BE2C (cell line): ENCODE results near the gene KCNG2.

ENCODE experiments used
- DNase-seq: peaks from one replicate; pipeline ENCODE4 v3.0.0-alpha.2; 2020
- H3K27me3 ChIP-seq: fragments of 250-450 bp; sonication (Bioruptor Pico); 2 replicates; pipeline ENCODE4 v1.5.1; 2020; ENCODE audit warnings: mild to moderate bottlenecking
- H3K36me3 ChIP-seq: fragments of 250-450 bp; sonication (Bioruptor Pico); 2 replicates; pipeline ENCODE4 v1.5.1; 2020; ENCODE audit warnings: mild to moderate bottlenecking
- H3K4me1 ChIP-seq: fragments of 250-450 bp; sonication (Bioruptor Pico); 2 replicates; pipeline ENCODE4 v1.5.1; 2020
- H3K4me3 ChIP-seq: 2 replicates; pipeline ENCODE4 v1.5.1; 2011; ENCODE audit warnings: low read depth, low read length
- H3K9me3 ChIP-seq: fragments of 250-450 bp; sonication (Bioruptor Pico); 2 replicates; pipeline ENCODE4 v1.5.1; 2020
- TF ChIP-seq, protein P1 (sequence below): IDR thresholded peaks from 2 replicates; pipeline ENCODE4 v1.5.1; 2012; ENCODE audit warnings: mild to moderate bottlenecking, low read depth, low read length

KCNG2 gene

DNA sequence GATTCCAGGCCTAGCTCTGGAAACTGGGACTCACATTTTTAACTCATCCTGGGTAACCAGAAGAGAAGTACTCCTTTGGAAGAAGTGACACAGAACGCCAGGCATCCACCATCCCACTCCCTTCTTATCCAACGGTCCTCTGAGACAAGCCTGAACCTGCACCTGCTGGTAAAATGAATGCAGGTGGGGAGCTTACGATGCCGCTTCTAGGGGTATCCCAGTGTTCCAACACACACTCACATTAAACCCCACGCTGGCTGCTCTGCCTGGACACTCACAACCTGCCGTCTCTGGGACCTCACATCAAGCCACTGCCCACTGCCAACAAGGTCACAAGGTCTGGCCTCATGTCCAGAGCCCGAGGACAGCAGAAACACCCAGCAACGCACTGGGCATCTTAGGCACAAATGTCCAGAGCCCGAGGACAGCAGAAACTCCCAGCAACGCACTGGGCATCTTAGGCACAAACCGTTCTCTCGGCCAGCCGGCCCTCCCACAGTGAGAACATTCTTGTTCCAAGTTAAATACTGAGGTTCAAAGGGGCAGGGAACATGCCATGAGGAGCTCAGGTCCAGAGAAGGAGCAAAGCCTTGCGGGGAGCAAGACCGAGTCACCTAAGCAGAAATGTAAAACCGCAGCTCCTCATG, 143.9 kb downstream of the KCNG2 start:
- Histone ChIP-seq H3K9me3 (no peaks in the 10 kb centered on the region), H3K36me3 (no peaks in the 10 kb centered on the region), H3K4me1 (no peaks in the 10 kb centered on the region), H3K27me3 (no peaks in the 10 kb centered on the region), H3K4me3 (no peak overlapping the region)
- no peak for DNase-seq
- TF ChIP-seq, protein P1, sequence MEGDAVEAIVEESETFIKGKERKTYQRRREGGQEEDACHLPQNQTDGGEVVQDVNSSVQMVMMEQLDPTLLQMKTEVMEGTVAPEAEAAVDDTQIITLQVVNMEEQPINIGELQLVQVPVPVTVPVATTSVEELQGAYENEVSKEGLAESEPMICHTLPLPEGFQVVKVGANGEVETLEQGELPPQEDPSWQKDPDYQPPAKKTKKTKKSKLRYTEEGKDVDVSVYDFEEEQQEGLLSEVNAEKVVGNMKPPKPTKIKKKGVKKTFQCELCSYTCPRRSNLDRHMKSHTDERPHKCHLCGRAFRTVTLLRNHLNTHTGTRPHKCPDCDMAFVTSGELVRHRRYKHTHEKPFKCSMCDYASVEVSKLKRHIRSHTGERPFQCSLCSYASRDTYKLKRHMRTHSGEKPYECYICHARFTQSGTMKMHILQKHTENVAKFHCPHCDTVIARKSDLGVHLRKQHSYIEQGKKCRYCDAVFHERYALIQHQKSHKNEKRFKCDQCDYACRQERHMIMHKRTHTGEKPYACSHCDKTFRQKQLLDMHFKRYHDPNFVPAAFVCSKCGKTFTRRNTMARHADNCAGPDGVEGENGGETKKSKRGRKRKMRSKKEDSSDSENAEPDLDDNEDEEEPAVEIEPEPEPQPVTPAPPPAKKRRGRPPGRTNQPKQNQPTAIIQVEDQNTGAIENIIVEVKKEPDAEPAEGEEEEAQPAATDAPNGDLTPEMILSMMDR = no peak

- DNase-seq = no peak
- Histone ChIP-seq H3K36me3 (no peaks in the 10 kb centered on the region), H3K27me3 (no peaks in the 10 kb centered on the region), H3K4me1 (no peaks in the 10 kb centered on the region), H3K9me3 (no peaks in the 10 kb centered on the region), H3K4me3 (no peak overlapping the region)
- TF ChIP-seq, protein P1 = no peak
These were observed 144.5 kb downstream of the KCNG2 start for GRCh38 chr18:79942211-79942610.

GRCh38 chr18:79942786-79943607, 145.3 kb downstream of the KCNG2 start:
- H3K27me3 ChIP-seq = no peaks in the 10 kb centered on the region
- no peak for DNase-seq
- no peaks in the 10 kb centered on the region for H3K4me1 ChIP-seq
- H3K9me3 ChIP-seq = no peaks in the 10 kb centered on the region
- TF ChIP-seq, protein P1 = no peak
- no peaks in the 10 kb centered on the region for H3K36me3 ChIP-seq
- H3K4me3 ChIP-seq = no peak overlapping the region

GRCh38 chr18:79943608-79944125, 145.9 kb downstream of the KCNG2 start:
- H3K27me3 ChIP-seq = no peaks in the 10 kb centered on the region
- H3K4me1 ChIP-seq = no peaks in the 10 kb centered on the region
- no peaks in the 10 kb centered on the region for H3K36me3 ChIP-seq
- H3K9me3 ChIP-seq = no peaks in the 10 kb centered on the region
- no peak overlapping the region for H3K4me3 ChIP-seq
- TF ChIP-seq, protein P1 = no peak
- DNase-seq = no peak

DNA sequence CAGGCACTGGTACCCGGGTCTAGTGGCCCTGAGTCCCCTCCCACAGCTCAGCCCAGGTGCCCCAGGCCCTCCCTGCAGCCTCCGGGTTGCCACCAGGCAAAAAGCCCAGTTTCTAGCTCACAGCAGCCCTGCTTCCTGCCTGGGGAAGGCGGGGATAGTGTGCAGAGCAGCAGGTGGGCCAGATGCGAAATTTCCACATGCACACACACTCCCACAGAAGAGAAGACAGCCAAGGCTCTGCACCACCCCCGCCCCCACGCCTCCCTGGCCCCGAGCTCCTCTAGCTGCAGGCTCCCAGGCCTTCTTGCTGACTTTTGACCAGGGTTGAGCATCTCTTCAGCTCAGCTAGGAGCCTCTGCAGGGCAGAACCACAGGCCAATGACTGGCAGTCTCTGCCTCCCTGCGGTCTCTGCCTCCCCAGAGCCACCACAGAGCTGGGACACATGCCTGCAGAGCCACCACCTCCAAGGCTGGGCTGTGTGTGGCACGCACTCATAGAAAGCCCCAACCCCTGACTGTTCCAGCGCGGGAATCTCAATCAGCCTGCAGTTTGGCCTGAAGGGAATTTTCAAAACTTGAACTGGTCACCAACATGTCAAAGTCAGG, 146.5 kb downstream of the KCNG2 start:
- no peak for DNase-seq
- Histone ChIP-seq H3K4me1 (no peaks in the 10 kb centered on the region), H3K4me3 (no peak overlapping the region), H3K9me3 (no peaks in the 10 kb centered on the region), H3K27me3 (no peaks in the 10 kb centered on the region), H3K36me3 (no peaks in the 10 kb centered on the region)
- TF ChIP-seq, protein P1 = no peak
